NAMALWA (cell line): ENCODE measurements around the gene CLP1.
A peak's percentile ranks its signal among the peaks of the same experiment; 100 is the strongest.
"Not testable (repeated sequence)": the region's sequence is repeated elsewhere in the genome, so short reads cannot be mapped to it uniquely, and the experiment has no call there.

Experiments used
- DNase-seq: peaks from one replicate; pipeline ENCODE4 v3.0.0-alpha.2; 2015; ENCODE audit warnings: low spot score

CLP1 gene

GRCh38 chr11:57667117-57667735, 9.7 kb downstream of the CLP1 start:
- DNase-seq = peak; percentile 98

DNA sequence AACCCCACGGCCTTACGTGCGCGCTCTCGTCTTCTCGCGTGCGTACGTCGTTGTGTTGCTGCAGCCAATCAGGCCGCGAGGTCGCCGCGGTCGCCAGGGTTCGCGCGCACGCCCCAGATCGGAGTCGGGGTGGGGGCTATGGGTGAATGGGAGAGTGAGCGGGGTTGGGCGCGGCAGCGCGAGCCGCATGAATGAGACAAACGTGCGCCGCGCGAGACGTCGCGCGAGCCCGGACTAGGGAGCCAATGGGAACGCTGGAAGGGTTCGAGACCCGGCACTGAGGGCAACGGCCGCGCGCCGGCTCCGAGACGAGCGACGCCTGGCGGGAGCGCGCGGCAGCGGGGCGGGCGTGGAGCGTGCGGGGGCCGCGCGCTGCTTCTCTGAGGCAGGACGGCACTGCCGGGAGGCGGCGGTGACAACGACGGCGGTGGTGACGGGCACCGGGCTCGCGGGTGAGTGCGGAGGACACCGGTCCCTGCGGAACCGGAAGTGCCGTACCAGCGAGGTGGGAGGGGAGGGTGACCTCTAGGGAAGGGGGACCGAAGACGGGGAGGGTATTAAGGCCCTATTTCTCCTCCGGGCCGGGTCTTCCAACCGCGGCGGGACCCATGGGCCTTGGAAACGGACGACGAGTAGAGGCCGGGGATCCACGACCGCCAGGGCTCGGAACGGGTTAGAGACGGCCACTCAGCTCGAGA, 10.3 kb downstream of the CLP1 start, which contains the start of gene ZDHHC5:
Gene ZDHHC5, plus strand, starts transcription at position 379 of the 698 bp plus-strand sequence. CDS start 4,977 bp downstream, outside the sequence.
- peak; percentile 98 for DNase-seq

DNA sequence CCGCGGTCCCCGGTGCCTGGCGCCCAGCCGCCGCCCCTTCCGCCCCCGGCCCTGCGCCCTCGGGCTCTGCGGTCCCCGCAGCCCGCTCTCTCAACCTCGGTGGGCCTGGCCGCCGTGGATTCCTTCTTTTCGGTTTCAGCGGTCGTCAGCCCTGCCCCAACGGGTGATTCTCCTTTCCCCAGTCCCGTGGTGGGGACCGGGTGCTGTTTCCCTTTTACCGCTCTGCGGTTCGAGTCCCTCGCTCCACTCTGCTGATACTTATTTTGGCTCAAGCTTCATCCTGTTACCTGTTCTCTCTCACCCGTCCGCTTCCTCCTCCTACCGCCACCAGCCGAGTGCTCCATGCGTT, 10.8 kb downstream of the CLP1 start:
- no peak for DNase-seq

DNA sequence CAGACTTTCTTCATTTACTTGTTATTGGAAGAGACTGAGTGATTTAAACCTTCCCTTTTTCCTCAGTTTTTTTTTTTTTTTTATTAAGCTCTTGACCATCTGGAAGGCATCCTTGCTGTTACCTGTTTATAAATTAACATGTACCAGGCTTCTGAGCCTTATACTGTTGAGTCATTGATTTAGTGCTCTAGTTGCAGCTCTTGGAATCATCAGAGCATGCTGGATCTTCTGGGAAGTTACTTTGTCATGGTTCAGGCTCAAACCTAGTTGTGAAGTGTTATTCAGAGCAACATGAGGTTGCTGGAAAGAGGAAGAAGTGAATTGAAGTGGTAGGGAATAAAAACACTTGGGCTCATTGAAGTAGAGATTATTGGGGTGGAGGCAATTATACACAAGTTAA, 16.7 kb downstream of the CLP1 start:
- DNase-seq = no peak

DNA sequence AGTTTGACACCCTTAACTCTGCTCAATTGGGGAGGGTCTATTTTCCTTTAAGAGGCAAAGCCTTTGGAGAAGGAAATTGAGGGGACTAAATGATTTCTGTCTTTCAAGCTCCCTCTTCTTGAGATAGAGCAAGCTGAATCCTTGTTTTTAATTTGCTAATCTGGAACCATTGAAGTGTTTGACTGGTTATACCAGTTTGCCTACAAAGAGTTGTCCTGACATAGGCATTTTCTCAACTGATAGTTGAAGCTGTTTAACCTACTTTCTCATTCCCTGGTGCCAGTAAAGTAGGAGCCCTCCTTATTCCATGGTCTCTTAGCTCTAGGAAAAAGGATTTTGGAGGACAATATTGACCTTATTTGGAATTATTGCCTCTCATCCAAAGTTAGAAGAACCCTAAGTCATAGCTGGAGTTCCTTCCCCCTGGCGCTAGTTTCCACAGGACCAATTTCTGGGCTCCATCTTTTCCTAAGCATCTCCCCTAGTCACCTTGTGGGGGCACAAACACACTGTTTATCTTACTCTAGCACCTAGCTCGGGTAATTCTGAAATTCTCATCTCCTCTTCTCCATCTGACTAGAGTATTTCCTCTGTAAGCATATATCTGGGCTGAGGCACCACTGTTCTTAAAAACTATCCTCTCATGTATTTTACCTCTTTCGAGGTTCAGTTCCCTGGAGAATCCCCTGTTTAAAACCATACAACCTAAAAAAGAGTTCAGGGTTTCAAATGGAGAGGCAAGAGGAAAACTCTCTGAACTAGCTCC, 17.8 kb downstream of the CLP1 start:
- DNase-seq = no peak

DNA sequence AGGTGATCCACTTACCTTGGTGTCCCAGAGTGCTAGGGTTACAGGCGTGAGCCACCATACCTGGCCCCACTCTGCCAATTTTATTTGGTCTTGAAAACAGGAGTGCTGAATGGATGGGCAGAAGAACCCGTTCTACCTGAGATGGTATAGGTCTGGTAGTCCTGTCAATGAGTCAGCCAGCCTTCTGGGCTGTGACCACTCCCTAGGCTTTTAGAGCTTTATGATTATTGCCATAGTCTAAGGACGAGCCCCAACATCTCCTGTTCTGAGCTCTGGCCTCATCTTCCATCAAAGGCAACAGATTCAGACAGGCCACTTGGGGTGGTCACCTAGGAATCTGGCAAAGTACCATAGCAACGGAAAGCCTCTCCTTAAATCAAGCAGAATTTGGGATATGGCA, 21.8 kb downstream of the CLP1 start:
- DNase-seq = no peak

DNA sequence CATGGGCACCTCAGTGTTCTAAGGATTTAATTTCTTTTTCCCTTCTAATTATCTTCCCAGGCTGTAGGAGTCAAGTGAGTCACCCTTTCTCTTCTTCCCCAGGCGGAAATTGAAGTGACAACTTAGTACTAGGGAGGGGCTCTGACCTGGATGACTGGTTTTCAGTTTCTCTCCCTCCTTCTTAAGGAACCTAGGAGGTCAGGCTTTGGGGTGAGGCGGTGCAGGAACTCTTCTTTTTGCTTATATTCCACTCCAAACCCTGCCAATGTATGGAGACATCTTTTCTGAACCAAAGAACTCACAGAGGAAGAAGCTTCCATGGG, 23.0 kb downstream of the CLP1 start:
- no peak for DNase-seq

GRCh38 chr11:57681168-57681567, 23.6 kb downstream of the CLP1 start:
- DNase-seq = no peak

- DNase-seq = not testable (repeated sequence)
Measured at GRCh38 chr11:57690474-57690873, 32.9 kb downstream of the CLP1 start.

GRCh38 chr11:57698843-57699365, 41.3 kb downstream of the CLP1 start:
- no peak for DNase-seq

GRCh38 chr11:57699813-57700212, 42.3 kb downstream of the CLP1 start:
- DNase-seq = no peak

GRCh38 chr11:57700425-57700824, 42.9 kb downstream of the CLP1 start:
- DNase-seq = no peak

DNA sequence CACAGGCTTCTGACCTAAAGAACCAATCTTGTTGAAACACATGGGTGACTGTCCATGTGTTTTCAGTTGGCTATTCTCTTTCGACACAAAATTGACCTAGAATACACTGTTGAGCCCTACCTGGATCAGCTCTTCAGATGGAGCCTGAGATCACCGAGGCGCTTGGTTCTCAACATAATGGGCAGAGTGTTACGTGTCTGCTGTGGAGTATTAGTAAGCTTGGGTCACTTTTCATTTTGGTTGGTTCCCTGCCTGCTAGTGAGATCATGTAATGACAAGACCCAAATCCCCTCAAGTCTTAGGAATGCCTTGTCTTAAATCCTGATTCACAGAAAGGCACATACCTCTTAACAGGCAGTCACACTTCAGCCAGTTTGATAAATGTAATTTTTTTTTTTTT, 45.8 kb downstream of the CLP1 start:
- DNase-seq = no peak

DNA sequence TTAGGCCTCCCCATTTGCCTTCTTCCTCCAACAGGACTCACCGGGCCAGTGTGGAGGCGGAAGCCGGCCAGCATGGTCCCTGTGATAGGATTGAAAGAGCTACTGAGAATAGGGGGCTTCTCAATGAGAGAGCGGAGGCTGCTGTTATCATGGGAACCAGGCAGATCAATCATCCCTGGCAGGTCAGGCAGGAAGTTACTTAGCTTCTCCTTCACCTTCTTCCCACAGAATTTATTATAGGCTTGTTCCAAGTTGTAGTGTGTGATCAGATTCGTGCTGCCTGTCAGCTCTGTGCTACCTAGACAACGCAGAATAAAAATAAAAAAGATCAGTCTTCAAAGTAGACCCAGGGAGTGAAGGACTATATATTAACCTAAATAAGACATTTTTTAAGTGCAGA, 47.4 kb downstream of the CLP1 start:
- no peak for DNase-seq

GRCh38 chr11:57705432-57705831, 47.9 kb downstream of the CLP1 start:
- not testable (repeated sequence) for DNase-seq

DNA sequence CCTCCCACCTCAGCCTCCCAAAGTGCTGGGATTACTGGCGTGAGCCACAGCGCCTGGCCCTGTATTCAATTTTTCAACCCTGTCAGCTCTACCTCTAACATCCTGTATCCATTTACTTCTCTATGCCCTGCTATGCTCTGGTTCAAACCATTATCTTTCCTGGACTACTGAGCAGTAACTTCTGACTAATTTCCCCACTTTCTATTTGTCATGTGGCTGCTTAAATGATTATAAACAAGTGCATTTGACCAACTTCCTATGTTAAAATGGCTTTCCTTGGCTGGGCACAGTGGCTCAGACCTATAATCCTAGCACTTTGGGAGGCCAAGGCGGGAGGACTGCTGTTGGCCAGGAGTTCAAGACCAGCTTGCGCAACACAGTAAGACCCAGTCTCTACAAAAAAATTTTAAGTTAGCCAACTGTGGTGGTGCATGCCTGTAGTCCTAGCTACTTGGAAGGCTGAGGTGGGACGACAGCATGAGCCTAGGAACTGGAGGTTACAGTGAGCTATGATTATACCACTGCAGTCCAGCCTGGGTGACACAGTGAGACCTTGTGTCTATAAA, 52.3 kb downstream of the CLP1 start:
- DNase-seq = no peak
